ENCODE measurements around the gene MAT1A. TPM values are rescaled to one million over a fixed set of nuclear protein-coding genes. Genes with fewer than 3 reads are reported as not detected.
A peak's percentile ranks its signal among the peaks of the same experiment; 100 is the strongest.

Gene MAT1A
- total RNA-seq (not detected), polyA plus RNA-seq (not detected), total RNA-seq (not detected)

DNA sequence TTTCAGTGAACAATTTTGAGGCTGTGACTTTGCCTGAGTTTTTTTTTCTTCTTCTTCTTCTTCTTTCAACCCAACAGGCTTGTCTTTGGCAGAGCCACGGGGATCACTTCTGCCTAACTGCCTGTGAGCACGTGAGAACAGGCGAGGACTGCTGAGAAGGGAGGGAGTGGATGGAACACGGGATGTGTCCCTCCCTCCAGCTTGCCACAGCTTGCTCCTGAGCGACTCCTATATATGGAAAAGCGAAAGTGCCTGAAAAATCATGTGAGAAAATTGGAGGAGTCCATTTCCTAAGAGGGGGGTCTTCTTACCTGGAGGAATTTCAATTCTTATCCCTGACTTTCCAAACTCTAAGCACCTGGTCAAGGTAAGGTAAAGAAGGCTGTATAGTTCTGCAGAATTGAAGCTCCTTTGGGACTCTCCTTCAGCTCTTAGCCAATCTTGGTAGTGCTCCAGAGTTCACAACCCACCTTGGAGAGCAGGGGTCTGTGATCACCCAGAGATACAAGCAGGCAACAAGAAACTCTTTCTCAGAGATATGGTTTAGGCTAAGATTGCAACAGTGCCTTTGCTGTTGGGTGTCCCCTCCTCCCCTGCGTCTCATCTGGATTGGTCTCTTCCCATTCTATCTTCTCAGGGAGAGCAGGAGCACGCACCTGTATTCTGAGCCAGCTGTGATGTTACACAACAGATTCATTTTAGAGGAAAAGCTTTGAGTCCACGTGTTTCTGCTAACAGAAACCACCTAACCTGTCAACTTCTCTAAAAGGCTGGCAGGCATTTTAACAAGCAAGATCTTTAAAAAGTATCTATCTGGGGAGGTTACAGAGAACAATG, at the start of gene MAT1A:
Gene MAT1A (minus strand): TSS at position 208 of the 837 bp plus-strand sequence. CDS start 235 bp downstream, outside the sequence.
- H3K27ac Mint-ChIP-seq: no peak within 1 kb of the TSS
- no peak within 1 kb of the TSS for H3K4me3 Mint-ChIP-seq
- Histone ChIP-seq H3K4me3 (ENCODE audit: low read length) (no peak within 1 kb of the TSS), H3K27ac (ENCODE audit: low read depth, low read length) (no peak within 1 kb of the TSS), H3K9me3 (ENCODE audit: control insufficient read depth in 2 of 3, low read length in 3 of 3) (no peaks in the 10 kb centered on the region), H3K4me1 (ENCODE audit: control insufficient read depth in 2 of 2, insufficient read depth in 2 of 2, low read length in 2 of 2) (no peaks in the 10 kb centered on the region), H3K36me3 (ENCODE audit: control insufficient read depth in 2 of 3, insufficient read depth in 3 of 3, low read length in 3 of 3) (no peaks in the 10 kb centered on the region), H3K27me3 (ENCODE audit: control insufficient read depth in 2 of 2, insufficient read depth in 2 of 2, low read length in 2 of 2) (no peaks in the 10 kb centered on the region)
- H3K36me3 Mint-ChIP-seq: peaks cover 0 to 4% (median 0%) of the 10 kb centered on the region in 5 donors
- intact Hi-C loops (cut with micrococcal nuclease): no loop called here
- H3K9me3 Mint-ChIP-seq: peaks cover 0 to 3% (median 0%) of the 10 kb centered on the region in 11 donors
- CTCF ChIA-PET: no interaction called here
- H3K4me1 Mint-ChIP-seq: no peaks in the 10 kb centered on the region
- POLR2A ChIA-PET: no interaction called here
- H3K27me3 Mint-ChIP-seq: peaks cover 6 to 30% (median 23%) of the 10 kb centered on the region in 5 donors
- DNase-seq: no peak
- ATAC-seq: no peak

DNA sequence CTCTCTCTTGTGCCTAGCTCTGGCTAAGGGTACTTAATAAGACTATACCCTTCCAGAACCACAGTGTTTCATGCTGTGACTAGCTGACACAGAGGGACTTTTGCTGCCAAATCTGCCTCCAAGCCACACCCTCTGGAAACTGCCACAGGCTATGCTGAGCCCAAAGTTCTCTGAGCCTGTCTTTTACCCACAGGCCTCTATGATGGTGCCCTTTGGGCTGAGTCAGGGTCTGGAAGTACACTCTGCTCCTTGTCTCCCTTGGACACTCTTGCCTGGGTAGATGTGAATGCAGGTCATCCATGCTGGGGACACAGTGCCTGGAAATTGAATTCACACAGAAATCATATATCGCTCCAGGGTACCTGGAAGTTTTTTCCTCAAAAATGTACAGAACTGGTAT, 44.5 kb upstream of the MAT1A start:
- ATAC-seq (no peak), DNase-seq (no peak)
- Mint-ChIP-seq H3K4me1 (no peaks in the 10 kb centered on the region), H3K27ac (no peak overlapping the region), H3K36me3 (no peaks in the 10 kb centered on the region), H3K27me3 (peaks cover 0 to 11% (median 0%) of the 10 kb centered on the region in 5 donors), H3K9me3 (no peaks in the 10 kb centered on the region), H3K4me3 (no peak overlapping the region)
- CTCF ChIA-PET: no interaction called here
- H3K27me3 ChIP-seq (ENCODE audit: control insufficient read depth in 2 of 2, insufficient read depth in 2 of 2, low read length in 2 of 2): no peaks in the 10 kb centered on the region
- no peaks in the 10 kb centered on the region for H3K9me3 ChIP-seq (ENCODE audit: control insufficient read depth in 2 of 3, low read length in 3 of 3)
- H3K4me1 ChIP-seq (ENCODE audit: control insufficient read depth in 2 of 2, insufficient read depth in 2 of 2, low read length in 2 of 2): no peaks in the 10 kb centered on the region
- H3K4me3 ChIP-seq (ENCODE audit: low read length): no peak overlapping the region
- intact Hi-C loops (cut with micrococcal nuclease): no loop called here
- POLR2A ChIA-PET: no interaction called here
- no peaks in the 10 kb centered on the region for H3K36me3 ChIP-seq (ENCODE audit: control insufficient read depth in 2 of 3, insufficient read depth in 3 of 3, low read length in 3 of 3)
- no peak overlapping the region for H3K27ac ChIP-seq (ENCODE audit: low read depth, low read length)

DNA sequence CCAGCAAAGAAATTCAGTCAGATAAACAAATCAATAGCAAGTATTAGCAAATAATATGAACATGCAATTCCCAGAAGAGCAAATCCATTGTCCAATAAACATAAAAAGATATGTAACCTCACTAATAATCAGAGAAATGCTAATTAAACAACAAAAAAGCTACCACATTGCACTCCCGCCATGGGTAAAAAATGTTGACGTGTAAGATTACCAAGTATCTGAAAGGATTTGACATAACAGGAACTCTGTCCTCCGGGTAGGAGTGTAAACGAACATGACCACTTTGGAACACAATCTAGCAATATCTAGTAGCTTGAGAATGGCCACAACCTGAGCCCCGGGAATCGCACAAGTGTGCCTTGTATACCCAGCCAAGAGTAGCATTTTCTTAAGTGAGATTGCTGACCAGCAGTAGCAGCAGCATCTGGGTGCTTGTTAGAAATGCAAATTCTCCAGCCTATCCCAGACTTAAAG, 35.5 kb upstream of the MAT1A start:
- H3K4me3 Mint-ChIP-seq: no peak overlapping the region
- DNase-seq (no peak), ATAC-seq (no peak)
- Histone ChIP-seq H3K4me1 (ENCODE audit: control insufficient read depth in 2 of 2, insufficient read depth in 2 of 2, low read length in 2 of 2) (no peaks in the 10 kb centered on the region), H3K36me3 (ENCODE audit: control insufficient read depth in 2 of 3, insufficient read depth in 3 of 3, low read length in 3 of 3) (no peaks in the 10 kb centered on the region), H3K4me3 (ENCODE audit: low read length) (no peak overlapping the region), H3K27me3 (ENCODE audit: control insufficient read depth in 2 of 2, insufficient read depth in 2 of 2, low read length in 2 of 2) (no peaks in the 10 kb centered on the region), H3K9me3 (ENCODE audit: control insufficient read depth in 2 of 3, low read length in 3 of 3) (no peaks in the 10 kb centered on the region), H3K27ac (ENCODE audit: low read depth, low read length) (no peak overlapping the region)
- H3K27ac Mint-ChIP-seq: no peak overlapping the region
- ChIA-PET CTCF (no interaction called here), POLR2A (no interaction called here)
- intact Hi-C loops (cut with micrococcal nuclease): no loop called here
- H3K27me3 Mint-ChIP-seq: peaks cover 0 to 5% (median 2%) of the 10 kb centered on the region in 5 donors
- no peaks in the 10 kb centered on the region for H3K36me3 Mint-ChIP-seq
- no peaks in the 10 kb centered on the region for H3K9me3 Mint-ChIP-seq
- H3K4me1 Mint-ChIP-seq: no peaks in the 10 kb centered on the region

DNA sequence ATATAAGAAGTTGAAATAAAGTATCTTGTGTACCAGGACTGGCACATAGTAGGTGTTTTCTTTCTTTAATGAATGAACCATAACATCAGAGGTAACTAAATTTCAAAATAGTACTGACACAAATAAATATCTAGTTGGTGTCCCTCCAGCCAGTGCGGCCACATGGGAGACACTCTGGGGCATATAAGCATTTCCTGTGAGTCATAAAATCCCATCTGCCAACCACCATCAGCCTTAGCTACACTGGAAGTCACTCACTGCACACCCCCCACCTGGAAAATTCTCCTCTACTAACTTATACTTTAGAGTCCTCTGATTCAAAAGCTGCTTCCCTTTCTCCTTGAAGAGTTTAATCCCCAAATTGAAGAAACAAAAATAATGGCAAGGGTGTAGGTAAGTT, 34.6 kb upstream of the MAT1A start:
- Mint-ChIP-seq H3K4me3 (no peak overlapping the region), H3K27me3 (peaks cover under 1 to 10% (median 5%) of the 10 kb centered on the region in 5 donors), H3K27ac (no peak overlapping the region), H3K9me3 (no peaks in the 10 kb centered on the region), H3K36me3 (no peaks in the 10 kb centered on the region), H3K4me1 (no peaks in the 10 kb centered on the region)
- H3K4me3 ChIP-seq (ENCODE audit: low read length): no peak overlapping the region
- ChIA-PET CTCF (no interaction called here), POLR2A (no interaction called here)
- H3K9me3 ChIP-seq (ENCODE audit: control insufficient read depth in 2 of 3, low read length in 3 of 3): no peaks in the 10 kb centered on the region
- ATAC-seq: no peak
- no peak for DNase-seq
- H3K27me3 ChIP-seq (ENCODE audit: control insufficient read depth in 2 of 2, insufficient read depth in 2 of 2, low read length in 2 of 2): no peaks in the 10 kb centered on the region
- no peaks in the 10 kb centered on the region for H3K36me3 ChIP-seq (ENCODE audit: control insufficient read depth in 2 of 3, insufficient read depth in 3 of 3, low read length in 3 of 3)
- no peaks in the 10 kb centered on the region for H3K4me1 ChIP-seq (ENCODE audit: control insufficient read depth in 2 of 2, insufficient read depth in 2 of 2, low read length in 2 of 2)
- no peak overlapping the region for H3K27ac ChIP-seq (ENCODE audit: low read depth, low read length)
- intact Hi-C loops (cut with micrococcal nuclease): no loop called here

DNA sequence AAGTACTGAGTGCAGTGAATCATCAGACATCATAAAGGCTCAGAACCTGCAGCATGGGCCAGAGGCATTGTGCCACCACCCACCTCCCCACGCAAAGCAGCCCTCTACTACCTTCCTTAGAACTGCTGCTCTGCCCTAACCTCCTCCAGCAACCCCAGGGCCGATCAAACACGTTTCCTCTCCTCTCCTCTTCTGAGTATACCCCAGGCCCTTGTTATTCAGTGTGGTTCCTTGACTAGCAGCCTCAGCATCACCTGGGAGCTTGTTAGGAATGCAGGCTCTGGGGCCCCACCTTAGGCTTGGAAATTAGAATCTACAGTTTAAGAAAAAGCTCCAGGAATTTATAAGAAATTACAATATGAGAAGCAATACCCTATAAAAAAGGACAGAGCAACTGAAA, 33.9 kb upstream of the MAT1A start:
- no peak for ATAC-seq
- Mint-ChIP-seq H3K4me3 (no peak overlapping the region), H3K27me3 (peaks cover 4 to 10% (median 6%) of the 10 kb centered on the region in 5 donors), H3K27ac (peak overlapping the region in 1 of 9 donors; percentile 7), H3K36me3 (no peaks in the 10 kb centered on the region), H3K4me1 (no peaks in the 10 kb centered on the region), H3K9me3 (no peaks in the 10 kb centered on the region)
- ChIA-PET POLR2A (no interaction called here), CTCF (no interaction called here)
- no peak overlapping the region for H3K27ac ChIP-seq (ENCODE audit: low read depth, low read length)
- H3K27me3 ChIP-seq (ENCODE audit: control insufficient read depth in 2 of 2, insufficient read depth in 2 of 2, low read length in 2 of 2): no peaks in the 10 kb centered on the region
- no peaks in the 10 kb centered on the region for H3K36me3 ChIP-seq (ENCODE audit: control insufficient read depth in 2 of 3, insufficient read depth in 3 of 3, low read length in 3 of 3)
- H3K4me1 ChIP-seq (ENCODE audit: control insufficient read depth in 2 of 2, insufficient read depth in 2 of 2, low read length in 2 of 2): no peaks in the 10 kb centered on the region
- no peak overlapping the region for H3K4me3 ChIP-seq (ENCODE audit: low read length)
- intact Hi-C loops (cut with micrococcal nuclease): no loop called here
- H3K9me3 ChIP-seq (ENCODE audit: control insufficient read depth in 2 of 3, low read length in 3 of 3): no peaks in the 10 kb centered on the region
- DNase-seq: no peak

DNA sequence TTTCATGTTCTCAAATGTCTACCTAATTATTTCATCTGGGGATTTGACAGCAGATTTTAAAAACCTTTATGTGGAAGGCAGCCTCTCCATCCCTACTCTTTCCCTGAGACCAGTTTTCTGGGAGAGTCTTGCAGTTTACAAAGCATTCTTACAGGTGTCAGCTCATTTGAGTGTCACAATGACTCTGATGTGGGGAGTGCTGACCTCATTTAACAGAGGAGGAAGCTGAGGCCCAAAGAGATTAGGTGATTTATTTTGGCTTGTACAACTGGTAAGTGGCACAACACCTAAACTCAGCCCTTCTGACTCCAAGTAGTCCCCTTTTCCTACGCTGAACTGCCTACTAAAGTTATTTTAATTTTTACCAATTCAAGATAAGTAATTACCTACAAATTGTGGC, 33.3 kb upstream of the MAT1A start:
- Mint-ChIP-seq H3K4me3 (no peak overlapping the region), H3K27me3 (peaks cover 4 to 14% (median 6%) of the 10 kb centered on the region in 5 donors), H3K4me1 (no peaks in the 10 kb centered on the region), H3K9me3 (no peaks in the 10 kb centered on the region), H3K36me3 (no peaks in the 10 kb centered on the region), H3K27ac (no peak overlapping the region)
- Histone ChIP-seq H3K4me3 (ENCODE audit: low read length) (no peak overlapping the region), H3K27ac (ENCODE audit: low read depth, low read length) (no peak overlapping the region), H3K36me3 (ENCODE audit: control insufficient read depth in 2 of 3, insufficient read depth in 3 of 3, low read length in 3 of 3) (no peaks in the 10 kb centered on the region), H3K4me1 (ENCODE audit: control insufficient read depth in 2 of 2, insufficient read depth in 2 of 2, low read length in 2 of 2) (no peaks in the 10 kb centered on the region), H3K27me3 (ENCODE audit: control insufficient read depth in 2 of 2, insufficient read depth in 2 of 2, low read length in 2 of 2) (no peaks in the 10 kb centered on the region), H3K9me3 (ENCODE audit: control insufficient read depth in 2 of 3, low read length in 3 of 3) (no peaks in the 10 kb centered on the region)
- ATAC-seq (no peak), DNase-seq (no peak)
- intact Hi-C loops (cut with micrococcal nuclease): no loop called here
- ChIA-PET POLR2A (no interaction called here), CTCF (no interaction called here)

DNA sequence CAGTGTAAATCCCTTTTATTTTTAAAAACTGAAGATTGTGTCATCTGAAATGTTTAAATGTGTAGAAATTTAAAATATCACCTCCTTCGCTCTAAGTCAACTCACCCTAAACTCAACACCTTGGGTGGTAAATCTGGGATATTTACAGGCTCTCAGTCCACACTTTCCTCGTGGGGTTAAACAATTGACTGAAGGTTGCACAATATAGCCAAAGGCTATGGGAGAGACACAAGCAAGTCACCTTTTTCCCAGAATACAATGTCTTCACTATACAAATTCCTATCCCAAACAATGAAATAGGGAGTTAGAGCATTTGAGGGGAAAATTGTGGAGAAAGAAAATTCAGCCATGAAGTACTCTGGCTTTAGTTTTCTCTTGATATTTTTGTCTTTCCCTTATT, 32.7 kb upstream of the MAT1A start:
- Mint-ChIP-seq H3K9me3 (no peaks in the 10 kb centered on the region), H3K4me3 (no peak overlapping the region), H3K4me1 (no peaks in the 10 kb centered on the region), H3K27me3 (peaks cover 4 to 17% (median 6%) of the 10 kb centered on the region in 5 donors), H3K36me3 (no peaks in the 10 kb centered on the region), H3K27ac (no peak overlapping the region)
- Histone ChIP-seq H3K27ac (ENCODE audit: low read depth, low read length) (no peak overlapping the region), H3K27me3 (ENCODE audit: control insufficient read depth in 2 of 2, insufficient read depth in 2 of 2, low read length in 2 of 2) (no peaks in the 10 kb centered on the region), H3K4me1 (ENCODE audit: control insufficient read depth in 2 of 2, insufficient read depth in 2 of 2, low read length in 2 of 2) (no peaks in the 10 kb centered on the region), H3K9me3 (ENCODE audit: control insufficient read depth in 2 of 3, low read length in 3 of 3) (no peaks in the 10 kb centered on the region), H3K4me3 (ENCODE audit: low read length) (no peak overlapping the region), H3K36me3 (ENCODE audit: control insufficient read depth in 2 of 3, insufficient read depth in 3 of 3, low read length in 3 of 3) (no peaks in the 10 kb centered on the region)
- ATAC-seq: no peak
- intact Hi-C loops (cut with micrococcal nuclease): no loop called here
- ChIA-PET POLR2A (interaction anchor here (0.6 kb wide), 1 partner anchor 1571 kb away, joined by 4 read pairs; no protein-coding TSS in a partner anchor), CTCF (no interaction called here)
- no peak for DNase-seq
